HG03378 (cell line): Measurements from ENCODE around the gene HLA-C.
"Not testable (repeated sequence)": the region's sequence is repeated elsewhere in the genome, so short reads cannot be mapped to it uniquely, and the experiment has no call there.

Source experiments
- ATAC-seq: cut with Tn5 transposase; IDR thresholded peaks from one replicate; pipeline ENCODE4 v1.9.1; 2021; ENCODE audit warnings: mild to moderate bottlenecking, moderate library complexity; ENCODE audit not compliant: unreplicated experiment

Gene HLA-C

GRCh38 chr6:31270788-31271640 is 878 bp downstream of the HLA-C start:
- ATAC-seq: no peak

GRCh38 chr6:31268836-31269235 is 3.1 kb downstream of the HLA-C start:
- ATAC-seq: no peak

GRCh38 chr6:31268369-31268765 is 3.5 kb downstream of the HLA-C start:
- no peak for ATAC-seq

- no peak for ATAC-seq
Observed at GRCh38 chr6:31267651-31268368, 4.1 kb downstream of the HLA-C start.

- ATAC-seq: no peak
Observed at GRCh38 chr6:31266567-31267360, 5.1 kb downstream of the HLA-C start.

- no peak for ATAC-seq
Observed at GRCh38 chr6:31265926-31266325, 6.0 kb downstream of the HLA-C start.

- not testable (repeated sequence) for ATAC-seq
Observed at GRCh38 chr6:31263346-31263933, 8.5 kb downstream of the HLA-C start.

GRCh38 chr6:31259995-31260394 is 11.9 kb downstream of the HLA-C start:
- ATAC-seq: not testable (repeated sequence)

GRCh38 chr6:31252625-31253024 is 19.3 kb downstream of the HLA-C start:
- no peak for ATAC-seq

- no peak for ATAC-seq
Observed at GRCh38 chr6:31251261-31251660, 20.6 kb downstream of the HLA-C start.

GRCh38 chr6:31249184-31249583 is 22.7 kb downstream of the HLA-C start:
- ATAC-seq: no peak

- ATAC-seq: no peak
Observed at GRCh38 chr6:31247813-31248212, 24.1 kb downstream of the HLA-C start.

GRCh38 chr6:31246051-31246521 is 25.8 kb downstream of the HLA-C start:
- ATAC-seq: no peak

- no peak for ATAC-seq
Observed at GRCh38 chr6:31243508-31243907, 28.4 kb downstream of the HLA-C start.

GRCh38 chr6:31239854-31240253 is 32.0 kb downstream of the HLA-C start:
- ATAC-seq: no peak

GRCh38 chr6:31234101-31234500 is 37.8 kb downstream of the HLA-C start:
- not testable (repeated sequence) for ATAC-seq

GRCh38 chr6:31228476-31228875 is 43.4 kb downstream of the HLA-C start:
- no peak for ATAC-seq

- no peak for ATAC-seq
Observed at GRCh38 chr6:31227143-31227542, 44.7 kb downstream of the HLA-C start.

GRCh38 chr6:31225735-31226134 is 46.2 kb downstream of the HLA-C start:
- ATAC-seq: no peak

- ATAC-seq: no peak
Observed at GRCh38 chr6:31222496-31222895, 49.4 kb downstream of the HLA-C start.
